Thoracic aorta (tissue), 2 donors: ENCODE data around the gene IFT88. TPM values are rescaled to one million over a fixed set of nuclear protein-coding genes. Genes with fewer than 3 reads are reported as not detected.
A peak's percentile ranks its signal among the peaks of the same experiment; 100 is the strongest.

ENCODE experiments used
- ATAC-seq: fragments of 150-250 bp; one replicate; pipeline ENCODE4 v1.8.0; 2017; ENCODE audit warnings: low read depth; ENCODE audit not compliant: insufficient number of reproducible peaks, low FRiP score
- DNase-seq: peaks from one replicate; pipeline ENCODE4 v3.0.0-alpha.2; 2020; ENCODE audit warnings: low spot score
- H3K27ac ChIP-seq, 2 donors: fragments of 200-600 bp; sonication (generic); 1 replicate in 1 of 2; 2 replicates in 1 of 2; pipeline ENCODE4 v1.5.1; 2016; ENCODE audit warnings: mild to moderate bottlenecking in 2 of 2, moderate library complexity in 2 of 2
- H3K27me3 ChIP-seq: fragments of 200-600 bp; sonication (generic); replicated peaks from 2 replicates; pipeline ENCODE4 v1.6.0; 2016; ENCODE audit warnings: mild to moderate bottlenecking; ENCODE audit not compliant: insufficient read depth
- H3K36me3 ChIP-seq: fragments of 200-600 bp; sonication (generic); one replicate; pipeline ENCODE4 v1.5.1; 2016
- H3K4me1 ChIP-seq, 2 donors: fragments of 200-600 bp; sonication (generic); 1 replicate in 1 of 2; 2 replicates in 1 of 2; pipeline versions ENCODE4 v1.5.1 to v1.6.0; 2016; ENCODE audit warnings: low read depth in 2 of 2, mild to moderate bottlenecking in 1 of 2; ENCODE audit not compliant: control insufficient read depth in 1 of 2
- H3K4me3 ChIP-seq: fragments of 200-600 bp; sonication (generic); 2 replicates; pipeline ENCODE4 v1.5.1; 2016; ENCODE audit warnings: mild to moderate bottlenecking
- H3K9me3 ChIP-seq: fragments of 200-600 bp; sonication (generic); 2 replicates; pipeline ENCODE4 v1.5.1; 2016
- CTCF ChIP-seq: fragments of 200-600 bp; sonication (generic); IDR thresholded peaks from one replicate; pipeline ENCODE4 v1.5.1; 2019; ENCODE audit warnings: antibody characterized with exemption
- total RNA-seq, 2 donors: library from RNA; depleted of rRNA; stranded (reverse); fragments of >200 nt; gene quantifications; one replicate each; pipeline versions ENCODE4 v1.1.0 to v1.2.3, GENCODE V29; 2016

IFT88 gene
- total RNA-seq, 2 donors from 2014 or later, result 8.8 to 13.0 TPM

- Histone ChIP-seq H3K27ac (peak overlapping the region; percentile 85 to 88), H3K36me3 (no peaks in the 10 kb centered on the region), H3K4me3 (peak overlapping the region; percentile 67), H3K9me3 (no peaks in the 10 kb centered on the region), H3K27me3 (no peaks in the 10 kb centered on the region), H3K4me1 (peaks cover 21 to 57% of the 10 kb centered on the region in 2 donors)
- ATAC-seq, result no peak
- TF ChIP-seq CTCF, result no peak
- no peak for DNase-seq
Observed at GRCh38 chr13:20713014-20713376, 146.0 kb downstream of the IFT88 start.

- no peaks in the 10 kb centered on the region for H3K27me3 ChIP-seq
- H3K4me1 ChIP-seq, result peaks cover 21 to 53% of the 10 kb centered on the region in 2 donors
- no peaks in the 10 kb centered on the region for H3K36me3 ChIP-seq
- H3K4me3 ChIP-seq, result peak overlapping the region; percentile 67
- DNase-seq (no peak), ATAC-seq (peak; percentile 18)
- TF ChIP-seq CTCF, result no peak
- H3K9me3 ChIP-seq, result no peaks in the 10 kb centered on the region
- peak overlapping the region; percentile 85 to 88 for H3K27ac ChIP-seq
Observed at GRCh38 chr13:20713751-20714150, 146.8 kb downstream of the IFT88 start.

- TF ChIP-seq CTCF, result no peak
- no peaks in the 10 kb centered on the region for H3K27me3 ChIP-seq
- H3K36me3 ChIP-seq, result no peaks in the 10 kb centered on the region
- H3K27ac ChIP-seq, result peak overlapping the region; percentile 85 to 88
- ATAC-seq (no peak), DNase-seq (no peak)
- peak overlapping the region; percentile 67 for H3K4me3 ChIP-seq
- no peaks in the 10 kb centered on the region for H3K9me3 ChIP-seq
- H3K4me1 ChIP-seq, result peaks cover 21 to 50% of the 10 kb centered on the region in 2 donors
Observed at GRCh38 chr13:20714161-20714560, 147.2 kb downstream of the IFT88 start.

GRCh38 chr13:20714563-20715329, 147.8 kb downstream of the IFT88 start:
- DNase-seq (no peak), ATAC-seq (peak; percentile 47)
- H3K27ac ChIP-seq, result peak overlapping the region; percentile 85 to 88

GRCh38 chr13:20715330-20715712, 148.4 kb downstream of the IFT88 start:
- no peak for TF ChIP-seq CTCF
- H3K4me1 ChIP-seq, result peaks cover 17 to 39% of the 10 kb centered on the region in 2 donors
- H3K27me3 ChIP-seq, result no peaks in the 10 kb centered on the region
- ATAC-seq, result no peak
- DNase-seq, result no peak
- H3K27ac ChIP-seq, result peak overlapping the region; percentile 85 to 88
- H3K4me3 ChIP-seq, result no peak overlapping the region
- H3K36me3 ChIP-seq, result no peaks in the 10 kb centered on the region
- no peaks in the 10 kb centered on the region for H3K9me3 ChIP-seq

More at GRCh38 chr13:20714563-20715329, 147.8 kb downstream of the IFT88 start:
- no peaks in the 10 kb centered on the region for H3K9me3 ChIP-seq
- no peaks in the 10 kb centered on the region for H3K27me3 ChIP-seq
- no peaks in the 10 kb centered on the region for H3K36me3 ChIP-seq
- TF ChIP-seq CTCF, result no peak
- H3K4me1 ChIP-seq, result peaks cover 17 to 44% of the 10 kb centered on the region in 2 donors
- H3K4me3 ChIP-seq, result peak overlapping the region; percentile 67
